ENCODE data around the gene TMEM101. TPM values are rescaled to one million over a fixed set of nuclear protein-coding genes. Genes with fewer than 3 reads are reported as not detected.

The TMEM101 gene
- total and polyA plus RNA-seq, 10 of the 15 experiments (the other 5 are each of a cell fraction or from before 2014, with no cell fraction given): 18.4 to 72.5 (median 35.9) TPM

- no peaks in the 10 kb centered on the region for H3K36me3 ChIP-seq (ENCODE audit: control insufficient read depth in 2 of 2, insufficient read depth in 2 of 2, low read length in 1 of 2)
- DNase-seq (ENCODE audit: low read depth, low spot score) (no peak), ATAC-seq (no peak), FAIRE-seq (no peak)
- ChIA-PET POLR2A (no interaction called here), SMC1A (ENCODE audit: uncharacterized antibody, unreplicated experiment) (no interaction called here), RAD21 (ENCODE audit: unreplicated experiment) (no interaction called here), CTCF (interaction anchor here (1.8 kb wide), 1 partner anchor 156 kb away, joined by 4 read pairs; no protein-coding TSS in a partner anchor)
- no peak overlapping the region for H3K4me2 ChIP-seq (ENCODE audit: control insufficient read depth, insufficient read depth)
- no peak overlapping the region for H3K9ac ChIP-seq (ENCODE audit: control insufficient read depth, insufficient read depth, low read length)
- in situ Hi-C loops (cut with MboI): loop anchor here (25.0 kb wide), 1 partner anchor 801 kb away; the partner anchor contains the start of gene TMEM106A
- peaks cover 14% of the 10 kb centered on the region for H3K4me1 ChIP-seq (ENCODE audit: control insufficient read depth, insufficient read depth, low read length)
- no peak overlapping the region for H3K27ac ChIP-seq (ENCODE audit: control insufficient read depth, insufficient read depth)
- H2AFZ ChIP-seq (ENCODE audit: control insufficient read depth, low read depth, low read length): no peak overlapping the region
- H3K27me3 ChIP-seq (replicated peaks in 1 of 2; ENCODE audit: control insufficient read depth in 2 of 2, insufficient read depth in 2 of 2, low read length in 1 of 2): no peaks in the 10 kb centered on the region
- H3K9me3 ChIP-seq (replicated peaks; ENCODE audit: control insufficient read depth, insufficient read depth, low read length): no peaks in the 10 kb centered on the region
- WGBS (ENCODE audit: insufficient coverage, insufficient replicate concordance, low lambda C conversion rate, missing lambda C conversion rate): 98% methylated on average over 14 of the region's 14 CpGs
- no peaks in the 10 kb centered on the region for H4K20me1 ChIP-seq (ENCODE audit: control insufficient read depth, insufficient read depth)
- TF ChIP-seq NFYB (IDR thresholded peaks at IDR 0.05; ENCODE audit: insufficient read depth, low read depth, low read length) (no peak), ZNF274 (IDR thresholded peaks at IDR 0.05; ENCODE audit: insufficient read depth, insufficient read length) (no peak), SRF (IDR thresholded peaks at IDR 0.05; ENCODE audit: low read depth in 2 of 2, low read length in 2 of 2) (no peak), YY1 (IDR thresholded peaks at IDR 0.05; ENCODE audit: low read depth, low read length) (no peak), BCL11A (IDR thresholded peaks at IDR 0.05; ENCODE audit: low read depth, low read length) (no peak), LARP7 (IDR thresholded peaks at IDR 0.05) (no peak)
- BruUV-seq (replicated peaks): no TSS peak
- intact Hi-C loops (cut with micrococcal nuclease; ENCODE audit: unreplicated experiment): no loop called here
- H3K79me2 ChIP-seq (ENCODE audit: control insufficient read depth, insufficient read depth, low read length): peaks cover 8% of the 10 kb centered on the region
- H3K4me3 ChIP-seq: no peak overlapping the region
Observed at GRCh38 chr17:44012874-44013273, 1.9 kb downstream of the TMEM101 start.

- DNase-seq (ENCODE audit: low read depth, low spot score) (no peak), FAIRE-seq (no peak), ATAC-seq (no peak)
- H3K9me3 ChIP-seq (replicated peaks; ENCODE audit: control insufficient read depth, insufficient read depth, low read length): no peaks in the 10 kb centered on the region
- H2AFZ ChIP-seq (ENCODE audit: control insufficient read depth, low read depth, low read length): no peak overlapping the region
- BruUV-seq (replicated peaks): no TSS peak
- H4K20me1 ChIP-seq (ENCODE audit: control insufficient read depth, insufficient read depth): no peaks in the 10 kb centered on the region
- H3K9ac ChIP-seq (ENCODE audit: control insufficient read depth, insufficient read depth, low read length): no peak overlapping the region
- H3K4me2 ChIP-seq (ENCODE audit: control insufficient read depth, insufficient read depth): no peak overlapping the region
- 100% methylated on average over 3 of the region's 3 CpGs for WGBS (ENCODE audit: insufficient coverage, insufficient replicate concordance, low lambda C conversion rate, missing lambda C conversion rate)
- intact Hi-C loops (cut with micrococcal nuclease; ENCODE audit: unreplicated experiment): no loop called here
- peaks cover 19% of the 10 kb centered on the region for H3K4me1 ChIP-seq (ENCODE audit: control insufficient read depth, insufficient read depth, low read length)
- in situ Hi-C loops (cut with MboI): loop anchor here (25.0 kb wide), 1 partner anchor 800 kb away; the partner anchor contains the start of gene TMEM106A
- POLR2A ChIA-PET: interaction anchor here (0.6 kb wide), 1 partner anchor 634 kb away, joined by 7 read pairs; no protein-coding TSS in a partner anchor
- RAD21 ChIA-PET (ENCODE audit: unreplicated experiment): no interaction called here
- SMC1A ChIA-PET (ENCODE audit: uncharacterized antibody, unreplicated experiment): no interaction called here
- H3K27me3 ChIP-seq (replicated peaks in 1 of 2; ENCODE audit: control insufficient read depth in 2 of 2, insufficient read depth in 2 of 2, low read length in 1 of 2): no peaks in the 10 kb centered on the region
- no peak overlapping the region for H3K27ac ChIP-seq (ENCODE audit: control insufficient read depth, insufficient read depth)
- CTCF ChIA-PET: interaction anchor here (1.8 kb wide), 1 partner anchor 156 kb away, joined by 4 read pairs; no protein-coding TSS in a partner anchor
- no peak overlapping the region for H3K4me3 ChIP-seq
- peaks cover 8% of the 10 kb centered on the region for H3K79me2 ChIP-seq (ENCODE audit: control insufficient read depth, insufficient read depth, low read length)
- H3K36me3 ChIP-seq (ENCODE audit: control insufficient read depth in 2 of 2, insufficient read depth in 2 of 2, low read length in 1 of 2): no peaks in the 10 kb centered on the region
- no peak for TF ChIP-seq EED (IDR thresholded peaks at IDR 0.05; ENCODE audit: low read depth)
- TF ChIP-seq CBX3 (IDR thresholded peaks at IDR 0.05; ENCODE audit: borderline replicate concordance, low read depth): no peak
- TF ChIP-seq RCOR1 (conservative IDR thresholded peaks at IDR 0.05; ENCODE audit: low read depth, low read length): no peak
- TF ChIP-seq SREBF1 (IDR thresholded peaks at IDR 0.05; ENCODE audit: low read length): no peak
- TF ChIP-seq FOXM1 (IDR thresholded peaks at IDR 0.05; ENCODE audit: low read depth, low read length): no peak
- no peak for TF ChIP-seq BACH1 (IDR thresholded peaks at IDR 0.05; ENCODE audit: borderline replicate concordance)
- no peak for TF ChIP-seq RELA (IDR thresholded peaks at IDR 0.05; ENCODE audit: borderline replicate concordance, partially characterized antibody)
- no peak for TF ChIP-seq IRF3 (IDR thresholded peaks at IDR 0.05)
- no peak for TF ChIP-seq ZNF384 (IDR thresholded peaks at IDR 0.05; ENCODE audit: borderline replicate concordance, low read depth, low read length)
- no peak for TF ChIP-seq ASH2L (IDR thresholded peaks at IDR 0.05; ENCODE audit: borderline replicate concordance, low read depth)
- TF ChIP-seq RELB (IDR thresholded peaks at IDR 0.05; ENCODE audit: low read depth): no peak
- TF ChIP-seq MTA3 (IDR thresholded peaks at IDR 0.05; ENCODE audit: borderline replicate concordance, low read length): no peak
- TF ChIP-seq ZNF24 (IDR thresholded peaks at IDR 0.05): no peak
Observed at GRCh38 chr17:44012391-44012790, 2.4 kb downstream of the TMEM101 start.
